ENCODE measurements around the gene CISD3. TPM values are rescaled to one million over a fixed set of nuclear protein-coding genes. Genes with fewer than 3 reads are reported as not detected.

CISD3 gene
- total and polyA plus RNA-seq, 2 of the 4 experiments (the other 2 are of a cell fraction), result 1.3 to 14.1 TPM

- H3K14ac ChIP-seq (replicated peaks; ENCODE audit: low read depth, low read length), result no peak overlapping the region
- H4K20me1 ChIP-seq (ENCODE audit: insufficient read depth, low read length), result peaks cover 75% of the 10 kb centered on the region
- no peak overlapping the region for H3K4me3 ChIP-seq (ENCODE audit: insufficient read depth, low read depth, low read length)
- H2BK120ac ChIP-seq (ENCODE audit: low read depth, low read length), result no peak overlapping the region
- peaks cover 22% of the 10 kb centered on the region for H3K4me1 ChIP-seq (ENCODE audit: control insufficient read depth, insufficient read depth, low read length)
- no peak overlapping the region for H3K56ac ChIP-seq (ENCODE audit: extremely low read depth, insufficient read depth, low read length)
- no peaks in the 10 kb centered on the region for H3K27me3 ChIP-seq (ENCODE audit: control insufficient read depth, insufficient read depth, low read length)
- TF ChIP-seq SMC3 (IDR thresholded peaks at IDR 0.05; ENCODE audit: low read depth, low read length), result no peak
- TF ChIP-seq RAD21 (IDR thresholded peaks at IDR 0.05; ENCODE audit: low read length), result no peak
- H2AK5ac ChIP-seq (ENCODE audit: low read depth, low read length), result no peak overlapping the region
- no peak overlapping the region for H4K5ac ChIP-seq (ENCODE audit: low read depth, low read length)
- POLR2A ChIA-PET (ENCODE audit: unreplicated experiment), result no interaction called here
- no peak overlapping the region for H2AK9ac ChIP-seq (replicated peaks; ENCODE audit: low read depth, low read length, poor library complexity)
- H3K9me3 ChIP-seq (ENCODE audit: control insufficient read depth, insufficient read depth, low read length), result no peaks in the 10 kb centered on the region
- no peak overlapping the region for H4K91ac ChIP-seq (ENCODE audit: insufficient read depth, low read depth, low read length)
- H2BK20ac ChIP-seq (ENCODE audit: low read depth, low read length), result no peak overlapping the region
- intact Hi-C loops (cut with micrococcal nuclease) (no loop called here), dilution Hi-C loops (cut with HindIII; ENCODE audit: low sequenced_read_pairs, unreplicated experiment) (no loop called here), in situ Hi-C loops (cut with MboI; ENCODE audit: low sequenced_read_pairs) (no loop called here)
- peaks cover 29% of the 10 kb centered on the region for H3K36me3 ChIP-seq (ENCODE audit: control insufficient read depth, insufficient read depth, low read length)
- DNase-seq (no peak), ATAC-seq (ENCODE audit: low read depth) (no peak)
- peaks cover 20% of the 10 kb centered on the region for H3K9me1 ChIP-seq (ENCODE audit: insufficient read depth, low read length)
- 69% methylated on average over 2 of the region's 5 CpGs; no CpG with 5 or more reads in 1 of the 2 experiments for WGBS, 2 experiments (ENCODE audit: extremely low coverage in 2 of 2, insufficient read length in 1 of 2)
- H3K4ac ChIP-seq (ENCODE audit: low read depth, low read length), result no peak overlapping the region
- CTCF ChIA-PET, result no interaction called here
- no peak overlapping the region for H2BK15ac ChIP-seq (ENCODE audit: low read depth, low read length)
- no TSS peak for BruUV-seq (replicated peaks)
- H3K4me2 ChIP-seq (ENCODE audit: low read depth, low read length), result no peak overlapping the region
- no peak overlapping the region for H2AFZ ChIP-seq (replicated peaks; ENCODE audit: low read length, poor library complexity)
- peaks cover 15 to 76% of the 10 kb centered on the region in 2 experiments for H3K79me1 ChIP-seq (ENCODE audit: low read depth in 1 of 2, low read length in 2 of 2)
- no peak overlapping the region for H4K8ac ChIP-seq (ENCODE audit: low read depth in 2 of 2, low read length in 2 of 2)
- no peak overlapping the region for H3K18ac ChIP-seq (ENCODE audit: low read depth, low read length)
- no peak overlapping the region for H3K23ac ChIP-seq (ENCODE audit: low read depth, low read length)
- H3K9ac ChIP-seq (ENCODE audit: low read depth, low read length), result no peak overlapping the region
- H2BK5ac ChIP-seq (ENCODE audit: low read depth, low read length, poor library complexity, severe bottlenecking), result no peak overlapping the region
- H3K27ac ChIP-seq (ENCODE audit: insufficient read depth, low read length), result no peak overlapping the region
Measured at GRCh38 chr17:38741461-38741860, 11.3 kb downstream of the CISD3 start.
